Fibroblast of lung (primary cell): Measurements from ENCODE around the gene TRIM14. TPM values are rescaled to one million over a fixed set of nuclear protein-coding genes. Genes with fewer than 3 reads are reported as not detected.

ENCODE experiments used
- DNase-seq, 2 donors: peaks; one replicate each; pipeline versions ENCODE4 v3.0.0 to v3.0.0-alpha.2; 2010; ENCODE audit warnings: low read depth in 2 of 2
- H2AFZ ChIP-seq: 2 replicates; pipeline ENCODE4 v1.5.1; 2012; ENCODE audit warnings: low read length, control low read depth, inconsistent platforms
- H3K27ac ChIP-seq: 2 replicates; pipeline ENCODE4 v1.5.1; 2011; ENCODE audit warnings: low read length, control low read depth; ENCODE audit not compliant: insufficient read depth
- H3K27me3 ChIP-seq: 2 replicates; pipeline ENCODE4 v1.5.1; 2011; ENCODE audit warnings: mild to moderate bottlenecking, low read length; ENCODE audit not compliant: control insufficient read depth, insufficient read depth
- H3K36me3 ChIP-seq: 2 replicates; pipeline ENCODE4 v1.5.1; 2011; ENCODE audit warnings: low read length; ENCODE audit not compliant: control insufficient read depth, insufficient read depth
- H3K4me1 ChIP-seq: 2 replicates; pipeline ENCODE4 v1.5.1; 2011; ENCODE audit warnings: low read length; ENCODE audit not compliant: control insufficient read depth, insufficient read depth; ENCODE audit errors: extremely low read depth
- H3K4me2 ChIP-seq: 2 replicates; pipeline ENCODE4 v1.5.1; 2011; ENCODE audit warnings: low read length, control low read depth; ENCODE audit not compliant: insufficient read depth; ENCODE audit errors: extremely low read depth
- H3K4me3 ChIP-seq, 4 experiments: fragments of 200-600 bp in 1 of 4; sonication (generic) in 1 of 4; replicated peaks in 1 of 4; 2 replicates each; pipeline ENCODE4 v1.5.1; 2011 to 2016; ENCODE audit warnings: low read length in 4 of 4, low read depth in 3 of 4, mild to moderate bottlenecking in 3 of 4, control low read depth in 2 of 4, inconsistent platforms in 1 of 4, mixed read lengths in 1 of 4; ENCODE audit not compliant: insufficient read depth in 1 of 4; ENCODE audit errors: control extremely low read depth in 1 of 4
- H3K79me2 ChIP-seq: 2 replicates; pipeline ENCODE4 v1.5.1; 2012; ENCODE audit warnings: mild to moderate bottlenecking, low read length, inconsistent platforms; ENCODE audit not compliant: control insufficient read depth, insufficient read depth
- H3K9ac ChIP-seq: 2 replicates; pipeline ENCODE4 v1.5.1; 2011; ENCODE audit warnings: mild to moderate bottlenecking, low read length, control low read depth; ENCODE audit not compliant: insufficient read depth
- H3K9me3 ChIP-seq: 2 replicates; pipeline ENCODE4 v1.5.1; 2012; ENCODE audit warnings: low read depth, low read length; ENCODE audit not compliant: control insufficient read depth, insufficient read depth
- H4K20me1 ChIP-seq: 2 replicates; pipeline ENCODE4 v1.5.1; 2011; ENCODE audit warnings: low read length; ENCODE audit not compliant: control insufficient read depth, insufficient read depth; ENCODE audit errors: extremely low read depth
- CTCF ChIP-seq, 2 donors: IDR thresholded peaks in 1 of 2; conservative IDR thresholded peaks in 1 of 2; 1 replicate in 1 of 2; 2 replicates in 1 of 2; pipeline ENCODE4 v1.5.1; 2011 to 2012; ENCODE audit warnings: low read length in 2 of 2, control low read depth in 1 of 2, inconsistent platforms in 1 of 2, low read depth in 1 of 2, mild to moderate bottlenecking in 1 of 2
- EZH2 ChIP-seq: IDR thresholded peaks from 2 replicates; pipeline ENCODE4 v1.5.1; 2012; ENCODE audit warnings: low read length, control low read depth, mild to moderate bottlenecking; ENCODE audit errors: missing control alignments
- polyA plus RNA-seq, 2 donors: library from polyadenylated mRNA; depleted of rRNA in 1 of 2; stranded (reverse) in 1 of 2; unstranded in 1 of 2; fragments of >200 nt; gene quantifications; 2 replicates each; pipeline ENCODE4 v1.2.1, GENCODE V29; 2011 to 2012; ENCODE audit warnings: missing spikeins in 1 of 2
- total RNA-seq: library from RNA; depleted of rRNA; stranded (reverse); fragments of >200 nt; gene quantifications from 2 replicates; pipeline ENCODE4 v1.2.1, GENCODE V29; 2014

Gene TRIM14
- total and polyA plus RNA-seq, 2 donors (not counting 1 experiment from before 2014, with no cell fraction given) = 7.8 to 8.6 TPM

GRCh38 chr9:98144631-98145030 lies 25.6 kb upstream of the TRIM14 start:
- H3K4me3 ChIP-seq = no peak overlapping the region
- peaks cover 3% of the 10 kb centered on the region for H3K27me3 ChIP-seq
- no peak overlapping the region for H2AFZ ChIP-seq
- no peaks in the 10 kb centered on the region for H3K9me3 ChIP-seq
- no peaks in the 10 kb centered on the region for H3K79me2 ChIP-seq
- TF ChIP-seq CTCF (conservative IDR thresholded peaks at IDR 0.05 in 1 of 2, IDR thresholded peaks at IDR 0.05 in 1 of 2; ENCODE audit: low read depth in 1 of 2, low read length in 2 of 2) (no peak), EZH2 (no peak)
- H3K36me3 ChIP-seq = no peaks in the 10 kb centered on the region
- no peak overlapping the region for H3K4me2 ChIP-seq
- no peak overlapping the region for H3K27ac ChIP-seq
- DNase-seq = no peak
- H3K9ac ChIP-seq = no peak overlapping the region
- no peaks in the 10 kb centered on the region for H4K20me1 ChIP-seq
- no peaks in the 10 kb centered on the region for H3K4me1 ChIP-seq

GRCh38 chr9:98144076-98144475 lies 25.1 kb upstream of the TRIM14 start:
- H3K27me3 ChIP-seq = peaks cover 3% of the 10 kb centered on the region
- H3K4me1 ChIP-seq = no peaks in the 10 kb centered on the region
- no peaks in the 10 kb centered on the region for H3K36me3 ChIP-seq
- TF ChIP-seq CTCF (conservative IDR thresholded peaks at IDR 0.05 in 1 of 2, IDR thresholded peaks at IDR 0.05 in 1 of 2; ENCODE audit: low read depth in 1 of 2, low read length in 2 of 2) = no peak
- TF ChIP-seq EZH2 = no peak
- H3K4me3 ChIP-seq = no peak overlapping the region
- H3K79me2 ChIP-seq = no peaks in the 10 kb centered on the region
- H4K20me1 ChIP-seq = no peaks in the 10 kb centered on the region
- H3K4me2 ChIP-seq = no peak overlapping the region
- no peak overlapping the region for H3K9ac ChIP-seq
- no peaks in the 10 kb centered on the region for H3K9me3 ChIP-seq
- H2AFZ ChIP-seq = no peak overlapping the region
- no peak for DNase-seq
- H3K27ac ChIP-seq = no peak overlapping the region

GRCh38 chr9:98142925-98143481 lies 24.0 kb upstream of the TRIM14 start:
- H2AFZ ChIP-seq = no peak overlapping the region
- H3K4me1 ChIP-seq = no peaks in the 10 kb centered on the region
- no peak overlapping the region for H3K4me2 ChIP-seq
- H3K27me3 ChIP-seq = peaks cover 3% of the 10 kb centered on the region
- H3K9ac ChIP-seq = no peak overlapping the region
- TF ChIP-seq CTCF (conservative IDR thresholded peaks at IDR 0.05 in 1 of 2, IDR thresholded peaks at IDR 0.05 in 1 of 2; ENCODE audit: low read depth in 1 of 2, low read length in 2 of 2) (no peak), EZH2 (no peak)
- no peak for DNase-seq
- no peaks in the 10 kb centered on the region for H4K20me1 ChIP-seq
- H3K79me2 ChIP-seq = no peaks in the 10 kb centered on the region
- no peak overlapping the region for H3K27ac ChIP-seq
- H3K9me3 ChIP-seq = no peaks in the 10 kb centered on the region
- H3K4me3 ChIP-seq = no peak overlapping the region
- no peaks in the 10 kb centered on the region for H3K36me3 ChIP-seq
